Endothelial cell of umbilical vein (primary cell): Measurements from ENCODE around the gene CAPN15. TPM values are rescaled to one million over a fixed set of nuclear protein-coding genes. Genes with fewer than 3 reads are reported as not detected.

Experiments used
- BruUV-seq: library from RNA; stranded (reverse); fragments of 400-500 nt; replicated peaks from 2 replicates; lab custom pipeline; 2021; lab: Mats Ljungman, UMichigan
- CTCF ChIA-PET: fragments of 300-600, 350-600 bp; sonication (Branson Sonifier 250); formaldehyde crosslinking; loops from one replicate; lab custom pipeline; 2021; ENCODE audit warnings: antibody characterized with exemption, inconsistent platforms; lab: Charles Lee
- POLR2A ChIA-PET: fragments of 300-600, 350-600 bp; sonication (Branson Sonifier 250); formaldehyde crosslinking; loops from one replicate; lab custom pipeline; 2021; ENCODE audit warnings: antibody characterized with exemption, inconsistent platforms; lab: Charles Lee
- DNase-seq: peaks from one replicate; pipeline ENCODE4 v3.0.0-alpha.2; 2011; ENCODE audit warnings: low read depth, low spot score
- FAIRE-seq: peaks from 2 replicates; lab custom pipeline; 2011; peaks lifted over from hg19 to GRCh38; lab: Jason Lieb, UNC
- H2AFZ ChIP-seq: 2 replicates; pipeline ENCODE4 v1.6.0; 2012; ENCODE audit warnings: low read depth, low read length, control low read depth, inconsistent platforms
- H3K27ac ChIP-seq: 2 replicates; pipeline ENCODE4 v1.5.1; 2011; ENCODE audit warnings: low read depth, mild to moderate bottlenecking, control low read depth, low read length, moderate library complexity; ENCODE audit not compliant: insufficient read depth
- H3K27me3 ChIP-seq, 2 experiments: 2 replicates each; pipeline versions ENCODE4 v1.6.0 to v1.6.1; 2011; ENCODE audit warnings: low read length in 2 of 2, mixed read lengths in 1 of 2; ENCODE audit not compliant: control insufficient read depth in 2 of 2, insufficient read depth in 2 of 2
- H3K36me3 ChIP-seq, 2 experiments: 2 replicates in 1 of 2; 3 replicates in 1 of 2; pipeline ENCODE4 v1.5.1; 2011; ENCODE audit warnings: low read length in 2 of 2, mild to moderate bottlenecking in 1 of 2, moderate library complexity in 1 of 2; ENCODE audit not compliant: control insufficient read depth in 2 of 2, insufficient read depth in 2 of 2; ENCODE audit errors: extremely low read depth in 1 of 2
- H3K4me1 ChIP-seq: 3 replicates; pipeline ENCODE4 v1.5.1; 2011; ENCODE audit warnings: mild to moderate bottlenecking, low read length; ENCODE audit not compliant: control insufficient read depth, insufficient read depth; ENCODE audit errors: extremely low read depth
- H3K4me2 ChIP-seq: 2 replicates; pipeline ENCODE4 v1.6.1; 2011; ENCODE audit warnings: low read length, control low read depth, mixed read lengths; ENCODE audit not compliant: insufficient read depth
- H3K4me3 ChIP-seq, 3 experiments: fragments of 200-600 bp in 1 of 3; sonication (generic), shearing (Covaris generic) in 1 of 3; replicated peaks in 1 of 3; 2 replicates each; pipeline ENCODE4 v1.5.1; 2011 to 2016; ENCODE audit warnings: control low read depth in 3 of 3, low read length in 3 of 3, mild to moderate bottlenecking in 2 of 3, inconsistent platforms in 1 of 3, low read depth in 1 of 3, moderate library complexity in 1 of 3; ENCODE audit not compliant: insufficient read depth in 1 of 3
- H3K79me2 ChIP-seq: 2 replicates; pipeline ENCODE4 v1.6.0; 2012; ENCODE audit warnings: low read length, inconsistent platforms; ENCODE audit not compliant: control insufficient read depth, insufficient read depth
- H3K9ac ChIP-seq: replicated peaks from 2 replicates; pipeline ENCODE3; 2011; ENCODE audit warnings: low read length, control low read depth; ENCODE audit not compliant: insufficient read depth; ENCODE audit errors: extremely low read depth
- H3K9me1 ChIP-seq: replicated peaks from 3 replicates; pipeline ENCODE4 v1.6.0; 2011; ENCODE audit warnings: mild to moderate bottlenecking, low read length; ENCODE audit not compliant: control insufficient read depth, insufficient read depth; ENCODE audit errors: extremely low read depth
- H3K9me3 ChIP-seq: replicated peaks from 2 replicates; pipeline ENCODE4 v1.5.1; 2012; ENCODE audit warnings: low read length, inconsistent platforms; ENCODE audit not compliant: control insufficient read depth, insufficient read depth
- H4K20me1 ChIP-seq: replicated peaks from 2 replicates; pipeline ENCODE3; 2011; ENCODE audit warnings: mild to moderate bottlenecking, low read length; ENCODE audit not compliant: control insufficient read depth, insufficient read depth; ENCODE audit errors: extremely low read depth
- EZH2 ChIP-seq: IDR thresholded peaks from 2 replicates; pipeline ENCODE4 v1.6.1; 2012; ENCODE audit warnings: borderline replicate concordance, low read depth, mild to moderate bottlenecking, moderate library complexity, low read length, inconsistent platforms; ENCODE audit not compliant: severe bottlenecking
- FOS ChIP-seq: IDR thresholded peaks from 2 replicates; pipeline ENCODE4 v1.6.1; 2011; ENCODE audit warnings: mild to moderate bottlenecking, low read length, moderate library complexity, borderline replicate concordance; ENCODE audit not compliant: insufficient read depth
- GATA2 ChIP-seq: IDR thresholded peaks from 2 replicates; pipeline ENCODE4 v1.7.0; 2011; ENCODE audit warnings: low read depth, mild to moderate bottlenecking, moderate library complexity, mixed read lengths, low read length; ENCODE audit not compliant: insufficient read length, insufficient read depth
- JUN ChIP-seq: IDR thresholded peaks from 2 replicates; pipeline ENCODE4 v1.6.1; 2011; ENCODE audit warnings: borderline replicate concordance, low read depth; ENCODE audit not compliant: insufficient read length, insufficient read depth
- MYC ChIP-seq: IDR thresholded peaks from one replicate; pipeline ENCODE4 v1.6.1; 2011; ENCODE audit warnings: mild to moderate bottlenecking, low read depth, low read length
- POLR2A ChIP-seq: IDR thresholded peaks from 2 replicates; pipeline ENCODE4 v1.6.1; 2012; ENCODE audit warnings: low read depth, mild to moderate bottlenecking, control low read depth, low read length
- POLR2AphosphoS5 ChIP-seq: IDR thresholded peaks from 2 replicates; pipeline ENCODE4 v1.6.1; 2012; ENCODE audit warnings: low read depth, mild to moderate bottlenecking, control low read depth, low read length, moderate library complexity; ENCODE audit not compliant: insufficient read depth
- dilution Hi-C: fragments of 300-500 bp; cut with MboI; formaldehyde crosslinking; loops from one replicate; pipeline ENCODE4 v1.15.0; 2019; ENCODE audit warnings: low sequenced_read_pairs; ENCODE audit not compliant: extremely low pct_ligation_motif_present
- intact Hi-C: fragments of 100-400 bp; cut with micrococcal nuclease; formaldehyde crosslinking; loops from one replicate; pipeline ENCODE4 v1.10.0; 2022
- polyA plus RNA-seq, 4 experiments: library from polyadenylated mRNA; depleted of rRNA in 3 of 4; stranded (reverse) in 3 of 4; unstranded in 1 of 4; fragments of >200 nt; gene quantifications; 2 replicates each; pipeline versions ENCODE4 v1.2.1 to v1.2.3, GENCODE V29; 2011 to 2012; ENCODE audit warnings: missing spikeins in 1 of 4
- total RNA-seq: library from RNA; stranded (reverse); gene quantifications from 2 replicates; pipeline ENCODE4 v1.2.3, GENCODE V29; 2021
- TF ChIP-seq, protein P1 (sequence below): IDR thresholded peaks from 2 replicates; pipeline ENCODE4 v1.6.1; 2011; ENCODE audit not compliant: insufficient read depth, insufficient read length
- TF ChIP-seq, protein P2 (sequence below), 2 donors: IDR thresholded peaks; 1 replicate in 1 of 2; 2 replicates in 1 of 2; pipeline ENCODE4 v1.5.1; 2011; ENCODE audit warnings: low read length in 2 of 2, mild to moderate bottlenecking in 2 of 2, moderate library complexity in 2 of 2, control low read depth in 1 of 2, inconsistent platforms in 1 of 2, low read depth in 1 of 2; ENCODE audit not compliant: insufficient read depth in 1 of 2; ENCODE audit errors: extremely low read depth in 1 of 2

CAPN15 gene
- total and polyA plus RNA-seq, 2 donors (not counting 3 experiments of a cell fraction or from before 2014, with no cell fraction given) = 33.9 to 65.0 TPM

DNA sequence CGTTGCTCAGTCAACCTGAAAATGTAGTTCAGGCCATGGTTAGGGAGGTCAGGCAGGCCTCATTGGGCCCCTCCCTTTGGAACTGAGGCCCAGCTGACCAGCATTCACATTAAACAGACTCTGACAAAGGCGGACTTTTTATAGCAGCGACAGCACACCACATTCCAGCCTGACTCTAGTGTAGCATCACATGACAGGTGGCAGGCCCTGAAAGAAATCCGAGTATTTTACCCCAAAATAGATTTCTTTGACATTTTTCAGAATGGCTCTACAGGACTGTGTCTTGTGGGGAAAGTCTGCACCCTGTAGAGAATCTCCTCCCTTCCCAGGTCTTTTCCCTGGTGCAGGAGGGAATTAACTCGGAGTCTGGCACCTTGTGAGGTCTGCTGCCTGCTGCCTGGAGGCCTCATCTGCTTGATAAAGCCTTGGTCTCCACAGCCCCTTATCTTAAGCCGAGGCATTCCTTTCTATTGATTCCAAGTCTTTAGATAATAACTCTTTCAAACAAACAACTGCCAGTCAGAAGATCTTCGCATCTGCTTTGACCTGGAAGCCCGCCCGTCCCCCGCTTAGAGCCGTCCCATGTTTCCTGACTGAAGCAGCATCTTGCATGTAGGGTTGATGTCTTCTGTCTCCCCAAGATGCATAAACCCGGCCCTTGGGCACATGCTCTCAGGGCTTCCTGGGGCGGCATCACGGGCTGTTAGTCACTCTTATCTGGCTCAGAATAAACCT is 44.0 kb upstream of the CAPN15 start:
- peaks cover 0 to 17% of the 10 kb centered on the region in 2 experiments for H3K36me3 ChIP-seq
- H3K9ac ChIP-seq = no peak overlapping the region
- no peaks in the 10 kb centered on the region for H3K9me1 ChIP-seq
- no peak overlapping the region for H3K4me3 ChIP-seq
- intact Hi-C loops = no loop called here
- BruUV-seq = no TSS peak
- ChIA-PET POLR2A (no interaction called here), CTCF (interaction anchor here (2.3 kb wide), 1 partner anchor 12 kb away, joined by 6 read pairs; no protein-coding TSS in a partner anchor)
- DNase-seq (no peak), FAIRE-seq (no peak)
- no peaks in the 10 kb centered on the region for H3K9me3 ChIP-seq
- no peaks in the 10 kb centered on the region for H3K27me3 ChIP-seq
- dilution Hi-C loops = no loop called here
- H3K27ac ChIP-seq = no peak overlapping the region
- no peaks in the 10 kb centered on the region for H3K4me1 ChIP-seq
- no peak overlapping the region for H2AFZ ChIP-seq
- no peaks in the 10 kb centered on the region for H4K20me1 ChIP-seq
- H3K79me2 ChIP-seq = no peaks in the 10 kb centered on the region
- H3K4me2 ChIP-seq = no peak overlapping the region
- TF ChIP-seq, protein P1, sequence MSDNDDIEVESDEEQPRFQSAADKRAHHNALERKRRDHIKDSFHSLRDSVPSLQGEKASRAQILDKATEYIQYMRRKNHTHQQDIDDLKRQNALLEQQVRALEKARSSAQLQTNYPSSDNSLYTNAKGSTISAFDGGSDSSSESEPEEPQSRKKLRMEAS = no peak
- TF ChIP-seq GATA2 (no peak), POLR2A (no peak), FOS (no peak), MYC (no peak), EZH2 (no peak), POLR2AphosphoS5 (no peak), JUN (no peak)
- TF ChIP-seq, protein P2, sequence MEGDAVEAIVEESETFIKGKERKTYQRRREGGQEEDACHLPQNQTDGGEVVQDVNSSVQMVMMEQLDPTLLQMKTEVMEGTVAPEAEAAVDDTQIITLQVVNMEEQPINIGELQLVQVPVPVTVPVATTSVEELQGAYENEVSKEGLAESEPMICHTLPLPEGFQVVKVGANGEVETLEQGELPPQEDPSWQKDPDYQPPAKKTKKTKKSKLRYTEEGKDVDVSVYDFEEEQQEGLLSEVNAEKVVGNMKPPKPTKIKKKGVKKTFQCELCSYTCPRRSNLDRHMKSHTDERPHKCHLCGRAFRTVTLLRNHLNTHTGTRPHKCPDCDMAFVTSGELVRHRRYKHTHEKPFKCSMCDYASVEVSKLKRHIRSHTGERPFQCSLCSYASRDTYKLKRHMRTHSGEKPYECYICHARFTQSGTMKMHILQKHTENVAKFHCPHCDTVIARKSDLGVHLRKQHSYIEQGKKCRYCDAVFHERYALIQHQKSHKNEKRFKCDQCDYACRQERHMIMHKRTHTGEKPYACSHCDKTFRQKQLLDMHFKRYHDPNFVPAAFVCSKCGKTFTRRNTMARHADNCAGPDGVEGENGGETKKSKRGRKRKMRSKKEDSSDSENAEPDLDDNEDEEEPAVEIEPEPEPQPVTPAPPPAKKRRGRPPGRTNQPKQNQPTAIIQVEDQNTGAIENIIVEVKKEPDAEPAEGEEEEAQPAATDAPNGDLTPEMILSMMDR (IDR thresholded peaks at IDR 0.05; ENCODE audit: extremely low read depth in 1 of 2, insufficient read depth in 1 of 2, low read depth in 1 of 2, low read length in 2 of 2) = no peak
